Measurements from ENCODE around the gene AVPR2.

AVPR2 gene

GRCh38 chrX:153870791-153871360, 33.6 kb upstream of the AVPR2 start:
- in situ Hi-C loops (cut with HindIII; ENCODE audit: low sequenced_read_pairs), result no loop called here

GRCh38 chrX:153871451-153871850, 33.0 kb upstream of the AVPR2 start:
- in situ Hi-C loops (cut with HindIII; ENCODE audit: low sequenced_read_pairs), result no loop called here

- in situ Hi-C loops (cut with HindIII; ENCODE audit: low sequenced_read_pairs), result no loop called here
Measured at GRCh38 chrX:153871946-153872878, 32.3 kb upstream of the AVPR2 start.

- in situ Hi-C loops (cut with HindIII; ENCODE audit: low sequenced_read_pairs), result no loop called here
Measured at GRCh38 chrX:153873282-153874084, 31.0 kb upstream of the AVPR2 start.

GRCh38 chrX:153874085-153874365, 30.4 kb upstream of the AVPR2 start:
- in situ Hi-C loops (cut with HindIII; ENCODE audit: low sequenced_read_pairs), result no loop called here

- in situ Hi-C loops (cut with HindIII; ENCODE audit: low sequenced_read_pairs), result no loop called here
Measured at GRCh38 chrX:153874366-153875125, 29.9 kb upstream of the AVPR2 start.

- in situ Hi-C loops (cut with HindIII; ENCODE audit: low sequenced_read_pairs), result no loop called here
Measured at GRCh38 chrX:153875391-153876111, 28.9 kb upstream of the AVPR2 start.

- in situ Hi-C loops (cut with HindIII; ENCODE audit: low sequenced_read_pairs), result no loop called here
Measured at GRCh38 chrX:153876112-153876491, 28.4 kb upstream of the AVPR2 start.

GRCh38 chrX:153877571-153878261, 26.8 kb upstream of the AVPR2 start:
- in situ Hi-C loops (cut with HindIII; ENCODE audit: low sequenced_read_pairs), result no loop called here

GRCh38 chrX:153878345-153878744, 26.1 kb upstream of the AVPR2 start:
- in situ Hi-C loops (cut with HindIII; ENCODE audit: low sequenced_read_pairs), result no loop called here

- in situ Hi-C loops (cut with HindIII; ENCODE audit: low sequenced_read_pairs), result no loop called here
Measured at GRCh38 chrX:153878969-153879653, 25.4 kb upstream of the AVPR2 start.

GRCh38 chrX:153879741-153880439, 24.6 kb upstream of the AVPR2 start:
- in situ Hi-C loops (cut with HindIII; ENCODE audit: low sequenced_read_pairs), result no loop called here

GRCh38 chrX:153880440-153880815, 24.0 kb upstream of the AVPR2 start:
- in situ Hi-C loops (cut with HindIII; ENCODE audit: low sequenced_read_pairs), result no loop called here

- in situ Hi-C loops (cut with HindIII; ENCODE audit: low sequenced_read_pairs), result no loop called here
Measured at GRCh38 chrX:153881281-153881680, 23.2 kb upstream of the AVPR2 start.

GRCh38 chrX:153882086-153882498, 22.4 kb upstream of the AVPR2 start:
- in situ Hi-C loops (cut with HindIII; ENCODE audit: low sequenced_read_pairs), result no loop called here

GRCh38 chrX:153882557-153882956, 21.9 kb upstream of the AVPR2 start:
- in situ Hi-C loops (cut with HindIII; ENCODE audit: low sequenced_read_pairs), result no loop called here

- in situ Hi-C loops (cut with HindIII; ENCODE audit: low sequenced_read_pairs), result no loop called here
Measured at GRCh38 chrX:153883163-153883843, 21.2 kb upstream of the AVPR2 start.

- in situ Hi-C loops (cut with HindIII; ENCODE audit: low sequenced_read_pairs), result no loop called here
Measured at GRCh38 chrX:153884136-153884535, 20.3 kb upstream of the AVPR2 start.
